ENCODE data around the gene RPS2. TPM values are rescaled to one million over a fixed set of nuclear protein-coding genes. Genes with fewer than 3 reads are reported as not detected.
A peak's percentile ranks its signal among the peaks of the same experiment; 100 is the strongest.

Gene RPS2
- total and polyA plus RNA-seq, 2 donors (not counting 1 experiment from before 2014, with no cell fraction given): 3,261 to 6,138 TPM

- POLR2A ChIA-PET: no interaction called here
- Histone ChIP-seq H3K9me3 (ENCODE audit: control extremely low read depth in 1 of 3, control insufficient read depth in 2 of 3, insufficient read depth in 1 of 3, low read length in 2 of 3) (no peaks in the 10 kb centered on the region), H4K20me1 (ENCODE audit: control insufficient read depth, insufficient read depth, low read length, poor library complexity, severe bottlenecking) (no peaks in the 10 kb centered on the region), H3K4me3 (ENCODE audit: control extremely low read depth in 1 of 5, extremely low read depth in 1 of 5, insufficient read depth in 1 of 5, low read depth in 2 of 5, low read length in 4 of 5) (no peak overlapping the region), H3K4me1 (ENCODE audit: control insufficient read depth in 2 of 2, insufficient read depth in 2 of 2, low read length in 2 of 2) (peaks cover 14 to 18% of the 10 kb centered on the region in 2 donors), H3K36me3 (replicated peaks in 1 of 2; ENCODE audit: control extremely low read depth in 1 of 2, control insufficient read depth in 1 of 2, extremely low read depth in 1 of 2, insufficient read depth in 2 of 2, low read length in 1 of 2) (peaks cover 0 to 12% of the 10 kb centered on the region in 2 experiments), H3K27ac (ENCODE audit: low read length in 2 of 2) (no peak overlapping the region), H3K79me2 (ENCODE audit: control insufficient read depth, insufficient read depth, low read length) (no peaks in the 10 kb centered on the region), H3K9ac (ENCODE audit: low read length) (no peak overlapping the region), H2AFZ (ENCODE audit: insufficient read depth, low read depth, low read length, poor library complexity, severe bottlenecking) (no peak overlapping the region), H3K4me2 (replicated peaks; ENCODE audit: low read depth, low read length, poor library complexity, severe bottlenecking) (no peak overlapping the region), H3K27me3 (replicated peaks in 1 of 4; ENCODE audit: control extremely low read depth in 1 of 4, control insufficient read depth in 3 of 4, insufficient read depth in 4 of 4, low read length in 3 of 4) (no peaks in the 10 kb centered on the region)
- ATAC-seq (ENCODE audit: low read depth) (no peak), DNase-seq (no peak)
- intact Hi-C loops (cut with micrococcal nuclease): no loop called here
- no peak for TF ChIP-seq EZH2 (IDR thresholded peaks at IDR 0.05; ENCODE audit: borderline replicate concordance, insufficient read depth, low read depth, low read length, poor library complexity, severe bottlenecking)
- TF ChIP-seq, protein P1, sequence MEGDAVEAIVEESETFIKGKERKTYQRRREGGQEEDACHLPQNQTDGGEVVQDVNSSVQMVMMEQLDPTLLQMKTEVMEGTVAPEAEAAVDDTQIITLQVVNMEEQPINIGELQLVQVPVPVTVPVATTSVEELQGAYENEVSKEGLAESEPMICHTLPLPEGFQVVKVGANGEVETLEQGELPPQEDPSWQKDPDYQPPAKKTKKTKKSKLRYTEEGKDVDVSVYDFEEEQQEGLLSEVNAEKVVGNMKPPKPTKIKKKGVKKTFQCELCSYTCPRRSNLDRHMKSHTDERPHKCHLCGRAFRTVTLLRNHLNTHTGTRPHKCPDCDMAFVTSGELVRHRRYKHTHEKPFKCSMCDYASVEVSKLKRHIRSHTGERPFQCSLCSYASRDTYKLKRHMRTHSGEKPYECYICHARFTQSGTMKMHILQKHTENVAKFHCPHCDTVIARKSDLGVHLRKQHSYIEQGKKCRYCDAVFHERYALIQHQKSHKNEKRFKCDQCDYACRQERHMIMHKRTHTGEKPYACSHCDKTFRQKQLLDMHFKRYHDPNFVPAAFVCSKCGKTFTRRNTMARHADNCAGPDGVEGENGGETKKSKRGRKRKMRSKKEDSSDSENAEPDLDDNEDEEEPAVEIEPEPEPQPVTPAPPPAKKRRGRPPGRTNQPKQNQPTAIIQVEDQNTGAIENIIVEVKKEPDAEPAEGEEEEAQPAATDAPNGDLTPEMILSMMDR (IDR thresholded peaks at IDR 0.05): no peak
- no peak overlapping the region for H3K4me3 Mint-ChIP-seq
- H3K4me1 Mint-ChIP-seq: peaks cover 21% of the 10 kb centered on the region
- H3K9me3 Mint-ChIP-seq (ENCODE audit: insufficient read depth): no peaks in the 10 kb centered on the region
- H3K27ac Mint-ChIP-seq: no peak overlapping the region
- no peaks in the 10 kb centered on the region for H3K27me3 Mint-ChIP-seq
- CTCF ChIA-PET: no interaction called here
- WGBS (ENCODE audit: insufficient coverage): 96% methylated on average over 17 of the region's 17 CpGs
Observed at GRCh38 chr16:1938910-1939309, 25.7 kb downstream of the RPS2 start.

- Histone ChIP-seq H3K4me3 (ENCODE audit: control extremely low read depth in 1 of 5, extremely low read depth in 1 of 5, insufficient read depth in 1 of 5, low read depth in 2 of 5, low read length in 4 of 5) (peak overlapping the region in 1 of 5 experiments; percentile 3), H3K9me3 (ENCODE audit: control extremely low read depth in 1 of 3, control insufficient read depth in 2 of 3, insufficient read depth in 1 of 3, low read length in 2 of 3) (no peaks in the 10 kb centered on the region), H4K20me1 (ENCODE audit: control insufficient read depth, insufficient read depth, low read length, poor library complexity, severe bottlenecking) (no peaks in the 10 kb centered on the region), H3K27me3 (replicated peaks in 1 of 4; ENCODE audit: control extremely low read depth in 1 of 4, control insufficient read depth in 3 of 4, insufficient read depth in 4 of 4, low read length in 3 of 4) (no peaks in the 10 kb centered on the region), H3K4me1 (ENCODE audit: control insufficient read depth in 2 of 2, insufficient read depth in 2 of 2, low read length in 2 of 2) (peaks cover 11 to 13% of the 10 kb centered on the region in 2 donors), H3K9ac (ENCODE audit: low read length) (no peak overlapping the region), H3K79me2 (ENCODE audit: control insufficient read depth, insufficient read depth, low read length) (no peaks in the 10 kb centered on the region), H3K36me3 (replicated peaks in 1 of 2; ENCODE audit: control extremely low read depth in 1 of 2, control insufficient read depth in 1 of 2, extremely low read depth in 1 of 2, insufficient read depth in 2 of 2, low read length in 1 of 2) (peaks cover 0 to 12% of the 10 kb centered on the region in 2 experiments), H3K27ac (ENCODE audit: low read length in 2 of 2) (no peak overlapping the region), H2AFZ (ENCODE audit: insufficient read depth, low read depth, low read length, poor library complexity, severe bottlenecking) (no peak overlapping the region), H3K4me2 (replicated peaks; ENCODE audit: low read depth, low read length, poor library complexity, severe bottlenecking) (no peak overlapping the region)
- DNase-seq (no peak), ATAC-seq (ENCODE audit: low read depth) (no peak)
- WGBS (ENCODE audit: insufficient coverage): 96% methylated on average over 9 of the region's 10 CpGs
- no peak overlapping the region for H3K27ac Mint-ChIP-seq
- H3K4me3 Mint-ChIP-seq: no peak overlapping the region
- ChIA-PET POLR2A (no interaction called here), CTCF (no interaction called here)
- H3K4me1 Mint-ChIP-seq: peaks cover 17% of the 10 kb centered on the region
- no peak for TF ChIP-seq EZH2 (IDR thresholded peaks at IDR 0.05; ENCODE audit: borderline replicate concordance, insufficient read depth, low read depth, low read length, poor library complexity, severe bottlenecking)
- TF ChIP-seq, protein P1 (IDR thresholded peaks at IDR 0.05): no peak
- intact Hi-C loops (cut with micrococcal nuclease): no loop called here
- no peaks in the 10 kb centered on the region for H3K9me3 Mint-ChIP-seq (ENCODE audit: insufficient read depth)
- no peaks in the 10 kb centered on the region for H3K27me3 Mint-ChIP-seq
Observed at GRCh38 chr16:1938316-1938715, 26.3 kb downstream of the RPS2 start.
